Neural progenitor cell (in vitro differentiated cells): Measurements from ENCODE around the gene GDAP2. TPM values are rescaled to one million over a fixed set of nuclear protein-coding genes. Genes with fewer than 3 reads are reported as not detected.

ENCODE experiments used
- DNase-seq: peaks from one replicate; pipeline ENCODE4 v3.0.0-alpha.2; 2016; ENCODE audit warnings: low spot score
- H2AFZ ChIP-seq: fragments of 200-600 bp; sonication (generic); replicated peaks from 2 replicates; pipeline ENCODE4 v1.6.1; 2016; ENCODE audit warnings: antibody characterized with exemption
- H3F3A ChIP-seq: fragments of 200-600 bp; sonication (generic); 2 replicates; pipeline ENCODE4 v1.6.1; 2016; ENCODE audit warnings: antibody characterized with exemption, low read depth
- H3K27ac ChIP-seq: fragments of 200-600 bp; sonication (generic); 2 replicates; pipeline ENCODE4 v1.5.1; 2016; ENCODE audit warnings: mild to moderate bottlenecking
- H3K27me3 ChIP-seq: fragments of 200-600 bp; sonication (generic); 2 replicates; pipeline ENCODE4 v1.6.1; 2016; ENCODE audit warnings: mild to moderate bottlenecking, moderate library complexity
- H3K36me3 ChIP-seq: fragments of 200-600 bp; sonication (generic); 2 replicates; pipeline ENCODE4 v1.5.1; 2016
- H3K4me1 ChIP-seq: fragments of 200-600 bp; sonication (generic); 2 replicates; pipeline ENCODE4 v1.6.1; 2016; ENCODE audit warnings: mixed run types
- H3K4me2 ChIP-seq: fragments of 200-600 bp; sonication (generic); 2 replicates; pipeline ENCODE4 v1.6.1; 2016
- H3K4me3 ChIP-seq: fragments of 200-600 bp; sonication (generic); 2 replicates; pipeline ENCODE4 v1.5.1; 2016
- H3K79me2 ChIP-seq: fragments of 200-600 bp; sonication (generic); 2 replicates; pipeline ENCODE4 v1.6.1; 2016; ENCODE audit warnings: low read depth
- H3K9ac ChIP-seq: fragments of 200-600 bp; sonication (generic); 2 replicates; pipeline ENCODE4 v1.6.1; 2016
- H3K9me3 ChIP-seq: fragments of 200-600 bp; sonication (generic); 2 replicates; pipeline ENCODE4 v1.5.1; 2016; ENCODE audit warnings: low read depth
- H4K20me1 ChIP-seq: fragments of 200-600 bp; sonication (generic); 2 replicates; pipeline ENCODE4 v1.6.1; 2016; ENCODE audit warnings: low read depth
- H3K27ac Mint-ChIP-seq: 3 replicates; pipeline ENCODE4 v1.8.0; 2021; ENCODE audit warnings: mixed read lengths
- H3K27me3 Mint-ChIP-seq: 2 replicates; pipeline ENCODE4 v1.8.0; 2022; ENCODE audit warnings: low read depth, mild to moderate bottlenecking, inconsistent platforms, moderate library complexity, mixed read lengths; ENCODE audit not compliant: insufficient read depth
- H3K36me3 Mint-ChIP-seq: 3 replicates; pipeline ENCODE4 v1.8.0; 2021; ENCODE audit warnings: mixed read lengths
- H3K4me1 Mint-ChIP-seq: 3 replicates; pipeline ENCODE4 v1.8.0; 2021; ENCODE audit warnings: mixed read lengths
- H3K4me3 Mint-ChIP-seq: 3 replicates; pipeline ENCODE4 v1.8.0; 2021; ENCODE audit warnings: mild to moderate bottlenecking, moderate library complexity, mixed read lengths
- H3K9me3 Mint-ChIP-seq: 3 replicates; pipeline ENCODE4 v1.8.0; 2020; ENCODE audit warnings: mixed read lengths
- EZH2 ChIP-seq: fragments of 200-600 bp; sonication (generic); IDR thresholded peaks from 2 replicates; pipeline ENCODE4 v1.6.1; 2017; ENCODE audit warnings: antibody characterized with exemption, mild to moderate bottlenecking, moderate library complexity
- EZH2phosphoT487 ChIP-seq: fragments of 200-600 bp; sonication (generic); IDR thresholded peaks from 2 replicates; pipeline ENCODE4 v1.6.1; 2017; ENCODE audit warnings: antibody characterized with exemption
- total RNA-seq: library from RNA; depleted of rRNA; stranded (reverse); fragments of >200 nt; gene quantifications from 2 replicates; pipeline ENCODE4 v1.2.3, GENCODE V29; 2015; ENCODE audit warnings: low replicate concordance
- TF ChIP-seq, protein P1 (sequence below): fragments of 200-600 bp; sonication (generic); IDR thresholded peaks from 2 replicates; pipeline ENCODE4 v1.5.1; 2017; ENCODE audit warnings: antibody characterized with exemption, mild to moderate bottlenecking

Gene GDAP2
- total RNA-seq, 1 donor from 2014 or later = 32.0 TPM

DNA sequence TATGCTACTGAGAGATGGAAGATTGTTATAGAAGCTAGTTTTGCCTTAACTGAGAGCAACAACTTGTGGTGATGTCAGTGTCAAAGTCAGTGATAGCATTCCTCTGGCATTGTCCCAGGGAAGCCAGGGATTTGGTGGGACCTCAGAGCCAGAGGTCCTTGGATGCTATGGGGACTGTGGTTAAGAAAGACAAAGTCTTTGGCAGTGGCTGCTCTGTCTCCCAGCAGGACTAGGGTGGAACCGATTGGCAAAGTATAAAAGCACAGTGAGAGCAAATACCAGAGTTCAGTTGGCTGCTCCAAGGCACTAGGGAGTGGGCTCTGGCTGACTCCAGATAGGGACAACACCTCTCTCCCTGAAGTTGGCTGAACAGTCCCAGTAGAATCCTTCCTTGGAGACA lies 104.8 kb downstream of the GDAP2 start:
- no peak overlapping the region for H3K4me2 ChIP-seq

DNA sequence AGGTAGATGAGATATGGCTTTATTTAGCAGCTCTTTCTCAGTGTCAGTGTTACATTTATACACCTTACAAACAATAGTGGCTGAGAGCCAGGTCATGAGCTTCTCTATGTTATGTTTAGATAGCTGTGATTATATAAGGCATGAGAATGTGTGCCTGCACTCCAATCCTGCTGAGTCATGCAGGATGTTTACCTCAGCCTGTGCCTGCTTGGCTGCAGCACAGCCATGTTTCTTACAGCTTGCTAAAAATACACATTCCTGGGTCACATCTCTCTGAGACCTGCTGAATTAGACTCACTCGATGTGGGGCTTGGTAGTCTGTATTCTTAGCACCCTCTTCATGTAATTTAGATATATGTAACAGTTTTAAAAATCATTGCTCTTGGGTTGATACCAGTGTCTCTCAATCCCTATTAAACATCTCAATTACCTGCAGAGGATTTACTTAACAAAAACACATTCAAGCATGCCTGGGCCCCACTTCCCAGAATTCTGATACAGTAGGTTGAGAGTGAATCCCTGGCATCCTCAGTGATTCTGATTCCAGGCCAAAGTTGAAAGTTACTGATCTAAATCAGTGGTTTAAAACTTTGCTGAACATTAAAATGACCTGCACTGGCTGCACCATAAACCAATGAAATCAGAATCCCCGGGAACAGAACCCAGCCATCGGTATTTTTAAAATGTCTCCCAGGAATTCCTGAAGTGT lies 107.5 kb downstream of the GDAP2 start:
- no peaks in the 10 kb centered on the region for H3K9me3 ChIP-seq
- H3K4me3 ChIP-seq = no peak overlapping the region
- H3K9ac ChIP-seq = no peak overlapping the region
- H3K4me1 Mint-ChIP-seq = no peaks in the 10 kb centered on the region
- no peak overlapping the region for H2AFZ ChIP-seq
- no peaks in the 10 kb centered on the region for H3K4me1 ChIP-seq
- H3K36me3 Mint-ChIP-seq = no peaks in the 10 kb centered on the region
- H4K20me1 ChIP-seq = no peaks in the 10 kb centered on the region
- peaks cover 3% of the 10 kb centered on the region for H3K27me3 Mint-ChIP-seq
- H3K4me2 ChIP-seq = no peak overlapping the region
- H3K36me3 ChIP-seq = no peaks in the 10 kb centered on the region
- TF ChIP-seq, protein P1, sequence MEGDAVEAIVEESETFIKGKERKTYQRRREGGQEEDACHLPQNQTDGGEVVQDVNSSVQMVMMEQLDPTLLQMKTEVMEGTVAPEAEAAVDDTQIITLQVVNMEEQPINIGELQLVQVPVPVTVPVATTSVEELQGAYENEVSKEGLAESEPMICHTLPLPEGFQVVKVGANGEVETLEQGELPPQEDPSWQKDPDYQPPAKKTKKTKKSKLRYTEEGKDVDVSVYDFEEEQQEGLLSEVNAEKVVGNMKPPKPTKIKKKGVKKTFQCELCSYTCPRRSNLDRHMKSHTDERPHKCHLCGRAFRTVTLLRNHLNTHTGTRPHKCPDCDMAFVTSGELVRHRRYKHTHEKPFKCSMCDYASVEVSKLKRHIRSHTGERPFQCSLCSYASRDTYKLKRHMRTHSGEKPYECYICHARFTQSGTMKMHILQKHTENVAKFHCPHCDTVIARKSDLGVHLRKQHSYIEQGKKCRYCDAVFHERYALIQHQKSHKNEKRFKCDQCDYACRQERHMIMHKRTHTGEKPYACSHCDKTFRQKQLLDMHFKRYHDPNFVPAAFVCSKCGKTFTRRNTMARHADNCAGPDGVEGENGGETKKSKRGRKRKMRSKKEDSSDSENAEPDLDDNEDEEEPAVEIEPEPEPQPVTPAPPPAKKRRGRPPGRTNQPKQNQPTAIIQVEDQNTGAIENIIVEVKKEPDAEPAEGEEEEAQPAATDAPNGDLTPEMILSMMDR = no peak
- no peak for TF ChIP-seq EZH2
- TF ChIP-seq EZH2phosphoT487 = no peak
- H3K27ac ChIP-seq = no peak overlapping the region
- H3K9me3 Mint-ChIP-seq = peaks cover 2% of the 10 kb centered on the region
- no peak for DNase-seq
- no peak overlapping the region for H3K27ac Mint-ChIP-seq
- no peaks in the 10 kb centered on the region for H3K79me2 ChIP-seq
- H3F3A ChIP-seq = no peaks in the 10 kb centered on the region
- no peak overlapping the region for H3K4me3 Mint-ChIP-seq
- no peaks in the 10 kb centered on the region for H3K27me3 ChIP-seq

More for the DNA sequence above, 104.8 kb downstream of the GDAP2 start:
- no peak overlapping the region for H3K27ac ChIP-seq
- no peaks in the 10 kb centered on the region for H3K36me3 ChIP-seq
- Mint-ChIP-seq H3K27me3 (no peaks in the 10 kb centered on the region), H3K27ac (no peak overlapping the region), H3K9me3 (peaks cover 2% of the 10 kb centered on the region), H3K4me3 (no peak overlapping the region), H3K4me1 (no peaks in the 10 kb centered on the region), H3K36me3 (no peaks in the 10 kb centered on the region)
- H3K4me1 ChIP-seq = no peaks in the 10 kb centered on the region
- no peak overlapping the region for H3K9ac ChIP-seq
- no peak overlapping the region for H2AFZ ChIP-seq
- TF ChIP-seq EZH2phosphoT487 (no peak), EZH2 (no peak)
- TF ChIP-seq, protein P1 = no peak
- H3K79me2 ChIP-seq = no peaks in the 10 kb centered on the region
- H4K20me1 ChIP-seq = no peaks in the 10 kb centered on the region
- no peak overlapping the region for H3K4me3 ChIP-seq
- no peaks in the 10 kb centered on the region for H3K27me3 ChIP-seq
- no peaks in the 10 kb centered on the region for H3F3A ChIP-seq
- H3K9me3 ChIP-seq = no peaks in the 10 kb centered on the region
- DNase-seq = no peak

DNA sequence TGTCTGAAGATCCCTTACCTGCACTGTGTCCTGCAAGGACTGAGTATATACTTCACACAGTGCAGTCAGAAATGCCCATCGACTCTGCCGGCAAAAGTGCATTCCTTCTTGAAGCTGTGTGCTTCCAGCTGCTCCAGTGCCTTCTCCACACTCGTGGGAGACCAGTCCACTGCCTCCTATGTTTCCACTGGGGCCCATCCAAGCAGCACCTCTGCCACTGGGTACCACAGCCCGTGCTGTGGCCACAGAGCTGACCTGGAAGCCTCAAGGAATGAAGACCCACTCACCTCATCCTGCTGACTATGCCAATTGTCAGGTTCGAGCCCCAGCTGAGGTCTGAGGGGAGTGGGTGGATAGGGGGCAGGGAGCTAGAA lies 108.1 kb downstream of the GDAP2 start:
- no peaks in the 10 kb centered on the region for H3K36me3 ChIP-seq
- H3K27me3 Mint-ChIP-seq = peaks cover 3% of the 10 kb centered on the region
- no peaks in the 10 kb centered on the region for H3K36me3 Mint-ChIP-seq
- no peak overlapping the region for H3K4me2 ChIP-seq
- H3K27ac ChIP-seq = no peak overlapping the region
- H3K4me3 Mint-ChIP-seq = no peak overlapping the region
- no peaks in the 10 kb centered on the region for H3K79me2 ChIP-seq
- no peaks in the 10 kb centered on the region for H3K4me1 ChIP-seq
- no peaks in the 10 kb centered on the region for H4K20me1 ChIP-seq
- no peak overlapping the region for H3K27ac Mint-ChIP-seq
- peaks cover 2% of the 10 kb centered on the region for H3K9me3 Mint-ChIP-seq
- no peaks in the 10 kb centered on the region for H3K9me3 ChIP-seq
- no peak for DNase-seq
- no peak overlapping the region for H3K9ac ChIP-seq
- no peaks in the 10 kb centered on the region for H3K4me1 Mint-ChIP-seq
- no peak overlapping the region for H2AFZ ChIP-seq
- no peak overlapping the region for H3K4me3 ChIP-seq
- no peaks in the 10 kb centered on the region for H3F3A ChIP-seq
- H3K27me3 ChIP-seq = no peaks in the 10 kb centered on the region
- TF ChIP-seq, protein P1 = no peak
- no peak for TF ChIP-seq EZH2phosphoT487
- TF ChIP-seq EZH2 = no peak
